ENCODE results near the gene ZC3H7A. TPM values are rescaled to one million over a fixed set of nuclear protein-coding genes. Genes with fewer than 3 reads are reported as not detected.

ZC3H7A gene
- total and polyA plus RNA-seq, 2 of the 8 experiments (the other 6 are each of a cell fraction or from before 2014, with no cell fraction given): 32.0 to 55.9 TPM

GRCh38 chr16:11717811-11718210 is 79.2 kb downstream of the ZC3H7A start:
- Histone ChIP-seq H3K4ac (replicated peaks; ENCODE audit: insufficient read length, low read depth, low read length) (no peak overlapping the region), H3K23me2 (ENCODE audit: low read depth, low read length) (no peaks in the 10 kb centered on the region), H4K8ac (ENCODE audit: extremely low read depth, insufficient read depth, low read length) (no peak overlapping the region), H3K79me1 (ENCODE audit: low read depth, low read length) (no peaks in the 10 kb centered on the region), H2BK120ac (replicated peaks; ENCODE audit: low read depth, low read length) (no peak overlapping the region), H4K5ac (ENCODE audit: insufficient read length, low read depth, low read length) (no peak overlapping the region), H2BK20ac (ENCODE audit: low read length) (no peak overlapping the region), H3K4me2 (ENCODE audit: insufficient read depth in 1 of 2, low read depth in 2 of 2, low read length in 2 of 2) (no peak overlapping the region), H2BK15ac (ENCODE audit: low read length) (no peak overlapping the region), H3K27ac (ENCODE audit: low read depth, low read length) (no peak overlapping the region), H3K4me1 (replicated peaks in 1 of 4; ENCODE audit: control insufficient read depth in 3 of 4, insufficient read depth in 4 of 4, low read length in 3 of 4) (no peaks in the 10 kb centered on the region), H2AFZ (ENCODE audit: low read length) (no peak overlapping the region), H4K91ac (replicated peaks; ENCODE audit: insufficient read length, low read length) (no peak overlapping the region), H3K27me3 (replicated peaks in 1 of 4; ENCODE audit: control insufficient read depth in 3 of 4, extremely low read depth in 1 of 4, insufficient read depth in 3 of 4, low read length in 3 of 4) (no peaks in the 10 kb centered on the region), H3K56ac (replicated peaks; ENCODE audit: insufficient read length, low read depth, low read length) (no peak overlapping the region), H2BK12ac (ENCODE audit: low read depth, low read length) (no peak overlapping the region), H3K18ac (ENCODE audit: extremely low read depth, low read length) (no peak overlapping the region), H3K23ac (ENCODE audit: insufficient read length) (no peak overlapping the region), H2AK5ac (ENCODE audit: low read depth, low read length) (no peak overlapping the region), H4K20me1 (replicated peaks in 1 of 2; ENCODE audit: control insufficient read depth in 1 of 2, insufficient read depth in 2 of 2, low read length in 2 of 2) (peaks cover 0 to 2% of the 10 kb centered on the region in 2 experiments), H3K4me3 (ENCODE audit: extremely low read depth in 1 of 4, insufficient read depth in 2 of 4, low read depth in 3 of 4, low read length in 4 of 4) (no peak overlapping the region), H3K9ac (replicated peaks in 1 of 4; ENCODE audit: extremely low read depth in 1 of 4, low read depth in 3 of 4, low read length in 3 of 4) (no peak overlapping the region), H3K9me3 (ENCODE audit: insufficient read depth in 2 of 2, low read depth in 1 of 2, low read length in 1 of 2) (no peaks in the 10 kb centered on the region), H3K14ac (ENCODE audit: insufficient read length) (no peak overlapping the region), H2BK5ac (ENCODE audit: low read depth, low read length) (no peak overlapping the region), H3K79me2 (ENCODE audit: control insufficient read depth in 1 of 2, insufficient read depth in 2 of 2, low read length in 2 of 2) (no peaks in the 10 kb centered on the region), H3K36me3 (ENCODE audit: control insufficient read depth in 2 of 4, insufficient read depth in 4 of 4, low read length in 3 of 4) (peaks cover 0 to 14% (median 8%) of the 10 kb centered on the region in 4 experiments; a peak in 4 of 8 replicates)
- WGBS, 2 experiments (ENCODE audit: extremely low coverage in 1 of 2, insufficient coverage in 1 of 2, insufficient read length in 1 of 2, insufficient replicate concordance in 2 of 2, low coverage in 1 of 2, low lambda C conversion rate in 2 of 2, missing lambda C conversion rate in 1 of 2): 62% methylated on average over 5 of the region's 5 CpGs; no CpG with 5 or more reads in 1 of the 2 experiments
- DNase-seq (ENCODE audit: low read depth in 1 of 2, low spot score in 2 of 2) (no peak), FAIRE-seq (no peak)
- ChIA-PET CTCF (ENCODE audit: partially characterized antibody) (interaction anchor here (0.6 to 6.0 kb wide), 4 partner anchors 14 to 322 kb away, joined by 3 to 47 read pairs (median 3); no protein-coding TSS in a partner anchor), POLR2A (ENCODE audit: partially characterized antibody) (interaction anchor here (1.4 kb wide), 1 partner anchor 49 kb away, joined by 3 read pairs; no protein-coding TSS in a partner anchor)
- TF ChIP-seq CBX5 (IDR thresholded peaks at IDR 0.05; ENCODE audit: low read depth, low read length): no peak
- no peak for TF ChIP-seq EP300 (IDR thresholded peaks at IDR 0.05; ENCODE audit: borderline replicate concordance in 1 of 2, low read depth in 2 of 2, low read length in 2 of 2)
- TF ChIP-seq SIX5 (IDR thresholded peaks at IDR 0.05; ENCODE audit: low read depth, low read length): no peak
- no peak for TF ChIP-seq SAP30 (IDR thresholded peaks at IDR 0.05; ENCODE audit: insufficient read depth, insufficient replicate concordance, low read length)
- TF ChIP-seq, protein P1, sequence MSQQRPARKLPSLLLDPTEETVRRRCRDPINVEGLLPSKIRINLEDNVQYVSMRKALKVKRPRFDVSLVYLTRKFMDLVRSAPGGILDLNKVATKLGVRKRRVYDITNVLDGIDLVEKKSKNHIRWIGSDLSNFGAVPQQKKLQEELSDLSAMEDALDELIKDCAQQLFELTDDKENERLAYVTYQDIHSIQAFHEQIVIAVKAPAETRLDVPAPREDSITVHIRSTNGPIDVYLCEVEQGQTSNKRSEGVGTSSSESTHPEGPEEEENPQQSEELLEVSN (IDR thresholded peaks at IDR 0.05): no peak
- TF ChIP-seq SIN3A (conservative IDR thresholded peaks at IDR 0.05 in 1 of 2, IDR thresholded peaks at IDR 0.05 in 1 of 2; ENCODE audit: low read depth in 1 of 2, low read length in 2 of 2): no peak
- TF ChIP-seq RAD21 (IDR thresholded peaks at IDR 0.05 in 1 of 2, conservative IDR thresholded peaks at IDR 0.05 in 1 of 2; ENCODE audit: low read depth in 2 of 2, low read length in 2 of 2): no peak
